ENCODE results near the gene CDHR5. TPM values are rescaled to one million over a fixed set of nuclear protein-coding genes. Genes with fewer than 3 reads are reported as not detected.
"Not testable (repeated sequence)": the region's sequence is repeated elsewhere in the genome, so short reads cannot be mapped to it uniquely, and the experiment has no call there.

The CDHR5 gene
- total RNA-seq, 1 experiment from 2014 or later = not detected

GRCh38 chr11:574632-575312 lies 50.0 kb downstream of the CDHR5 start:
- ChIA-PET CTCF (interaction anchor here (0.6 to 0.7 kb wide), 2 partner anchors 25 to 112 kb away, joined by 3 read pairs; no protein-coding TSS in a partner anchor), POLR2A (interaction anchor here (0.6 to 2.0 kb wide), 10 partner anchors 9 to 245 kb away, joined by 3 to 22 read pairs (median 8); partner anchors contain the start of genes DEAF1, HRAS, LMNTD2 and PNPLA2)
- BruUV-seq (replicated peaks) = no TSS peak
- Mint-ChIP-seq H3K27ac (ENCODE audit: low read depth, unreplicated experiment) (no peak overlapping the region), H3K36me3 (ENCODE audit: insufficient read depth, unreplicated experiment) (no peaks in the 10 kb centered on the region), H3K4me1 (ENCODE audit: insufficient read depth, unreplicated experiment) (peaks cover 28% of the 10 kb centered on the region), H3K4me3 (ENCODE audit: unreplicated experiment) (peak overlapping the region; percentile 79), H3K27me3 (ENCODE audit: insufficient read depth, unreplicated experiment) (no peaks in the 10 kb centered on the region), H3K9me3 (ENCODE audit: unreplicated experiment) (no peaks in the 10 kb centered on the region)
- TF ChIP-seq CTCF (IDR thresholded peaks at IDR 0.05; ENCODE audit: unreplicated experiment) = no peak
- intact Hi-C loops (cut with micrococcal nuclease) = no loop called here
- DNase-seq (ENCODE audit: unreplicated experiment) = no peak

- POLR2A ChIA-PET = interaction anchor here (0.6 kb wide), 1 partner anchor 27 kb away, joined by 4 read pairs; no protein-coding TSS in a partner anchor
- BruUV-seq (replicated peaks); H3K9me3 Mint-ChIP-seq (ENCODE audit: unreplicated experiment); intact Hi-C loops (cut with micrococcal nuclease); H3K27me3 Mint-ChIP-seq (ENCODE audit: insufficient read depth, unreplicated experiment); CTCF ChIA-PET; DNase-seq (ENCODE audit: unreplicated experiment); H3K4me3 Mint-ChIP-seq (ENCODE audit: unreplicated experiment); H3K36me3 Mint-ChIP-seq (ENCODE audit: insufficient read depth, unreplicated experiment); H3K27ac Mint-ChIP-seq (ENCODE audit: low read depth, unreplicated experiment): not testable (repeated sequence)
- peaks cover 21% of the 10 kb centered on the region for H3K4me1 Mint-ChIP-seq (ENCODE audit: insufficient read depth, unreplicated experiment)
Measured at GRCh38 chr11:574031-574570, 50.7 kb downstream of the CDHR5 start.

GRCh38 chr11:573146-573759 lies 51.5 kb downstream of the CDHR5 start:
- TF ChIP-seq CTCF (IDR thresholded peaks at IDR 0.05; ENCODE audit: unreplicated experiment) = no peak
- no peaks in the 10 kb centered on the region for H3K9me3 Mint-ChIP-seq (ENCODE audit: unreplicated experiment)
- H3K27me3 Mint-ChIP-seq (ENCODE audit: insufficient read depth, unreplicated experiment) = no peaks in the 10 kb centered on the region
- intact Hi-C loops (cut with micrococcal nuclease) = no loop called here
- BruUV-seq (replicated peaks) = no TSS peak
- no peak overlapping the region for H3K4me3 Mint-ChIP-seq (ENCODE audit: unreplicated experiment)
- no peaks in the 10 kb centered on the region for H3K36me3 Mint-ChIP-seq (ENCODE audit: insufficient read depth, unreplicated experiment)
- POLR2A ChIA-PET = interaction anchor here (0.7 kb wide), 1 partner anchor 12 kb away, joined by 3 read pairs; no protein-coding TSS in a partner anchor
- CTCF ChIA-PET = no interaction called here
- H3K4me1 Mint-ChIP-seq (ENCODE audit: insufficient read depth, unreplicated experiment) = peaks cover 13% of the 10 kb centered on the region
- no peak overlapping the region for H3K27ac Mint-ChIP-seq (ENCODE audit: low read depth, unreplicated experiment)
- no peak for DNase-seq (ENCODE audit: unreplicated experiment)

GRCh38 chr11:571802-572185 lies 53.0 kb downstream of the CDHR5 start:
- BruUV-seq (replicated peaks) = no TSS peak
- POLR2A ChIA-PET = no interaction called here
- no peak overlapping the region for H3K4me3 Mint-ChIP-seq (ENCODE audit: unreplicated experiment)

More at GRCh38 chr11:571802-572185, 53.0 kb downstream of the CDHR5 start:
- DNase-seq (ENCODE audit: unreplicated experiment) = no peak
- Mint-ChIP-seq H3K9me3 (ENCODE audit: unreplicated experiment) (no peaks in the 10 kb centered on the region), H3K36me3 (ENCODE audit: insufficient read depth, unreplicated experiment) (no peaks in the 10 kb centered on the region), H3K4me1 (ENCODE audit: insufficient read depth, unreplicated experiment) (peaks cover 12% of the 10 kb centered on the region), H3K27ac (ENCODE audit: low read depth, unreplicated experiment) (no peak overlapping the region), H3K27me3 (ENCODE audit: insufficient read depth, unreplicated experiment) (no peaks in the 10 kb centered on the region)
- no peak for TF ChIP-seq CTCF (IDR thresholded peaks at IDR 0.05; ENCODE audit: unreplicated experiment)
- intact Hi-C loops (cut with micrococcal nuclease) = no loop called here
- CTCF ChIA-PET = interaction anchor here (0.6 kb wide), 1 partner anchor 26 kb away, joined by 4 read pairs; no protein-coding TSS in a partner anchor

Data from MCF 10A (cell line).